AG09309 (cell line): ENCODE measurements around the gene RAB9B.
A peak's percentile ranks its signal among the peaks of the same experiment; 100 is the strongest.

ENCODE experiments used
- DNase-seq: peaks from one replicate; pipeline ENCODE4 v3.0.0-alpha.2; 2010; ENCODE audit warnings: low read depth
- H3K4me3 ChIP-seq: 2 replicates; pipeline ENCODE4 v1.5.1; 2011; ENCODE audit warnings: mild to moderate bottlenecking, low read depth, low read length, moderate library complexity; ENCODE audit not compliant: control insufficient read depth
- TF ChIP-seq, protein P1 (sequence below): IDR thresholded peaks from 2 replicates; pipeline ENCODE4 v1.5.1; 2011; ENCODE audit warnings: mild to moderate bottlenecking, low read depth, low read length, inconsistent platforms; ENCODE audit not compliant: insufficient read depth, control insufficient read depth; ENCODE audit errors: missing control alignments

The RAB9B gene

DNA sequence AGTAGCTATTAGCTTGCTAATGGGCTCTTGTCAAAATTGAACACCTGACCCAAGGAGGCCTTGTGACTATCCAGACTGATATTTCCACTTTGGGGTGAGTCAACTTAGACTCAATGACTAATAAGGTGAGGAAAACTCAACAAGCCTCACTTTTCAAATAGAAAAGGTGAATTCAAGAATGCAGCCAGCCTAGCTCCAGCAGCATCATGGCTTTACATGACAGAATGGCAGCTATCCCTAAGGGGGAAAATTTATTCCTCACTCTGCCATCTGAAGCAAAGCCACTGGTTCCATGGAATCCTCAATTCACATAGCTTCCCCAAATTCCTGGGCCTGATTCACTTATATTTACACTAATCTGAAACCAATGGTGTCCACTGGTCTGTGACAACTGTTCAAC is 29.1 kb upstream of the RAB9B start:
- DNase-seq, result no peak
- TF ChIP-seq, protein P1, sequence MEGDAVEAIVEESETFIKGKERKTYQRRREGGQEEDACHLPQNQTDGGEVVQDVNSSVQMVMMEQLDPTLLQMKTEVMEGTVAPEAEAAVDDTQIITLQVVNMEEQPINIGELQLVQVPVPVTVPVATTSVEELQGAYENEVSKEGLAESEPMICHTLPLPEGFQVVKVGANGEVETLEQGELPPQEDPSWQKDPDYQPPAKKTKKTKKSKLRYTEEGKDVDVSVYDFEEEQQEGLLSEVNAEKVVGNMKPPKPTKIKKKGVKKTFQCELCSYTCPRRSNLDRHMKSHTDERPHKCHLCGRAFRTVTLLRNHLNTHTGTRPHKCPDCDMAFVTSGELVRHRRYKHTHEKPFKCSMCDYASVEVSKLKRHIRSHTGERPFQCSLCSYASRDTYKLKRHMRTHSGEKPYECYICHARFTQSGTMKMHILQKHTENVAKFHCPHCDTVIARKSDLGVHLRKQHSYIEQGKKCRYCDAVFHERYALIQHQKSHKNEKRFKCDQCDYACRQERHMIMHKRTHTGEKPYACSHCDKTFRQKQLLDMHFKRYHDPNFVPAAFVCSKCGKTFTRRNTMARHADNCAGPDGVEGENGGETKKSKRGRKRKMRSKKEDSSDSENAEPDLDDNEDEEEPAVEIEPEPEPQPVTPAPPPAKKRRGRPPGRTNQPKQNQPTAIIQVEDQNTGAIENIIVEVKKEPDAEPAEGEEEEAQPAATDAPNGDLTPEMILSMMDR, result no peak
- H3K4me3 ChIP-seq, result no peak overlapping the region

DNA sequence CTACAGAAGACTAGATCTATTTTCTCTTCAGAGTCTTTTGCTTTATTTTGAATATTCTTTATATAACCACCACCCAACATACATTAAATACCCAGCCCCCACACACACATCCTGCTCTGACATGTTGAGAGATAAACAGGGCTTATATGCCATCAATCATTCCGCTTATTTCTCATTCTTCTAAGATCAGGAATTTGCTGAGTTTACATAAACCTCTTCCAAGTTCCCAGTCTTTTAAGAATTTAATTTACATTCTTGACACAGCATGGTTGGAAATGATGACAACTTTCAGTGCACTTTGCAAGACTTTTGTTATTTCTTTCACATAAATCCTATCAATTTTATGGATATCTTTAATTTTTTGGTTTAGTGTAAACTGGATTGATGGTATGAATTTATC is 17.5 kb upstream of the RAB9B start:
- H3K4me3 ChIP-seq, result no peak overlapping the region
- no peak for DNase-seq
- TF ChIP-seq, protein P1, result no peak

DNA sequence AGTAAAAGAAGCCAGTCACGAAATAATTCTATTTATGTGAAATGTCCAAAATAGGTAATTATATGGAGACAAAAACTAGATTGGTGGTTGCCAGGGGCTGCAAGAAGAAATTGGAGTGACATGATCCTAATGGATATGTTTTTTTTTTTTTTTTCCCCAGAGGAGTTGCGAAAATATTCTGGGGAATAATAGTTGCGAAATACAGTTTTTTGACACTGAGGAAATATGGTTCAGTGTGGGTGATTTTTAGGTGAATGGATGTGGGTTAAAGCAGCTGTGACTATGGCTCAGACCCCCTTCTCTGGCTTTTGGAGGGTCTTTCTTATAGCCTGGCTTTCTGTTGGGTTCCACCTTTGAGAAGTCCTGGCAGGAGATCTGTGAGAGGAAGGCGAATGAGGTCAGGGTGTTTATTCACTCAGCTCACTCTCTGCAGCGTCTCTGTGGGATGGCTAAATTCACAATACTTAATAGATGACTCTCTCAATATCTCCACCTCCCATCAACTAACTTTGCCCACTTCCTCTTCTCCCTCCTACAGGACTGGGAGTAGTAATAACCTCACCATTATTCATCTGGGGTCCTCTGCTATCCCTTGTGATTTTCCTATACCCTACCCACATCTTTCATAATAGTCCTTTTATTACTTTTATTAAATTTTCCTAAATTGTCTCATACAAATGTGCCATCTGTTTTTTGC is 15.3 kb upstream of the RAB9B start:
- no peak for DNase-seq
- TF ChIP-seq, protein P1, result no peak
- H3K4me3 ChIP-seq, result no peak overlapping the region

DNA sequence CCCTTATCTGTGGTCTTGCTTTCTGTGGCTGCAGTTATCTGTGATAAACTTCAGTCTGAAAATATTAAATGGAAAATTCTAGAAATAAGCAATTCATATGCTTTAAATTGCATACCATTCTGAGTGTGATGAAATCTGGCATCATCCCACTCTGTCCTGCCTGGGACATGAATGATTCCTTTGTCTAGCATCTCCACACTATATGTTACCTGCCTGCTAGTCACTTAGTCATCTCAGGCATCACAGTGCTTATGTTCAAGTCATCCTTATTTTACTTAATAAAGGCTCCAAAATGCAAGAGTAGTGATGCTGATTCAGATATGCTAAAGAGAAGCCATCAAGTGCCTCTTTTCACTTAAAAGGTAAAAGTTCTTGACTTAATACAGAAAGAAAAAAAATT is 14.3 kb upstream of the RAB9B start:
- H3K4me3 ChIP-seq, result no peak overlapping the region
- DNase-seq, result no peak
- TF ChIP-seq, protein P1, result no peak

DNA sequence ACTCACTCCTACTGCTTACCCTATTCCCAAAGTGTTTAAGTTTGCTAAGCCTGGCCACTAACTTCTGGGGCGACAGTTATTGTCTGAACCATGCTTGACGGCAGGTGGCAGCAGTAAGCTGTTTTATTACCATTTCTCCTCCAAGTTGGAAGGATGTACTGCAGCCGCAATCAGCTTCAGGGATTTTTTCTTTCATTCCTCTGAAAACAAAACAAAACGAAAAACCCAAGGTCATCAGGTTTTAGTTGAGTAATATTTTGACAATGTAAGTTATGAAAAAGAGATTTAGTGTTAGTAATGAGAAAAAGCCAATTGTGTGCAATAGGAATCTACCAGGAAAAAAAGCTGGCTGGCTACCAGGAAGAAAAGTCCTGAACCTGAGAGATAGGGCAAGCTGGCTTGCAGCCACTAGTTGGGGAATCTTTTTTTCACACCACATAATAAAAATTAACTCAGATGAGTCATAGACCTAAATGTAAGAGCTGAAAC is 13.2 kb upstream of the RAB9B start:
- H3K4me3 ChIP-seq, result no peak overlapping the region
- TF ChIP-seq, protein P1, result peak; percentile 76
- DNase-seq, result peak; percentile 59

DNA sequence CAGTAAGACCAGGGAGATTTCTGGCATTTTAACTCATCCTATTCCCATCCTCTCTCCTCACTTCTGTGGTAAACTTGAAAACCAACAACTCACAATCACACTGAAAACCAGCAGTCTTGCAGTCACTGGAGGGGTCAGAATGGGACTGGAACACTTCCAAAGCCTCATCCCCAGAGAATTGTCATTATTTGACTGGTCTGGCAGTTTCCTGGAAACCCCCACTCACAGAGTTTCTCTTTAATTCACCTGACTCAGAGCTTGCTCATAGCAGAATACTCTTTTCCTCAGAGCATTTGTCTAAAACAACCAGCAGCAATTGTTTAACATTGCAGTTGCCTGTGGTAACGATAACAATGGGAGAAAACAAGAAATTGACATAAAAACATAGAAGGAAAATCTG is 7.3 kb upstream of the RAB9B start:
- no peak overlapping the region for H3K4me3 ChIP-seq
- no peak for DNase-seq
- TF ChIP-seq, protein P1, result no peak
